Omental fat pad (tissue), 4 donors: Measurements from ENCODE around the gene RND2. TPM values are rescaled to one million over a fixed set of nuclear protein-coding genes. Genes with fewer than 3 reads are reported as not detected.

Experiments
- ATAC-seq: fragments of 150-250 bp; one replicate; pipeline ENCODE4 v1.9.1; 2016; ENCODE audit warnings: mild to moderate bottlenecking, moderate library complexity; ENCODE audit not compliant: low FRiP score
- DNase-seq: peaks from one replicate; pipeline ENCODE4 v3.0.0-alpha.2; 2019; ENCODE audit warnings: low spot score
- CTCF ChIP-seq, 3 donors: fragments of 450-650 bp; IDR thresholded peaks; one replicate each; pipeline ENCODE4 v1.5.1; 2016 to 2017; ENCODE audit warnings: antibody characterized with exemption in 3 of 3, mild to moderate bottlenecking in 3 of 3, moderate library complexity in 2 of 3
- total RNA-seq, 4 donors: library from RNA; depleted of rRNA; stranded (reverse); fragments of >200 nt; gene quantifications; one replicate each; pipeline ENCODE4 v1.1.0, GENCODE V29; 2016

The RND2 gene
- total RNA-seq, 4 donors from 2014 or later: 0.25 to 1.1 (median 0.64) TPM

DNA sequence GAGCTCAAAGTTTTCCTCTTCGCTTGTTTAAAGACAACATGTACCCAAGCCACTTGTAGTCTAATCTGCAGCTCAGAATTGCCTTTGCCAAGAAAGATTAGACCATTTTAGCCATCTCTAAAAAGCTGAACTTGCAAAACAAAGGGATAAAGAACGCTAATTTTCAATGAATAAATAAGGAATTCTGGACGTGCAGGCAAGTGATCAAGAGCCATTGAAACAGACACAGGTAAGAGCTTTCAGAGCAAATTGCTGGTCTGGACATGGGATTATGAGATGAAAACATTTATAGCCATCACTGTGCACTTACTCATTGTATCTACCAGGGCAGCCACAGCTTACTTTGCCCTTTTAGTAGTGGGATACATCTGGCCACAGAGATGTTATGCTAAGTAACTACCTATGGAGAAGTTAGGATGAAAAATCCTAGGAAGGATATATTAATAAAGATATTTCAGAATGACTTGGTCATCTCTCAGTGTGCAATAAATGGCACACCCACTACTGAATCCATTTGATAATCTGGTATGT lies 44.4 kb downstream of the RND2 start:
- no peak for ATAC-seq
- no peak for DNase-seq
- no peak for TF ChIP-seq CTCF (IDR thresholded peaks at IDR 0.05)

DNA sequence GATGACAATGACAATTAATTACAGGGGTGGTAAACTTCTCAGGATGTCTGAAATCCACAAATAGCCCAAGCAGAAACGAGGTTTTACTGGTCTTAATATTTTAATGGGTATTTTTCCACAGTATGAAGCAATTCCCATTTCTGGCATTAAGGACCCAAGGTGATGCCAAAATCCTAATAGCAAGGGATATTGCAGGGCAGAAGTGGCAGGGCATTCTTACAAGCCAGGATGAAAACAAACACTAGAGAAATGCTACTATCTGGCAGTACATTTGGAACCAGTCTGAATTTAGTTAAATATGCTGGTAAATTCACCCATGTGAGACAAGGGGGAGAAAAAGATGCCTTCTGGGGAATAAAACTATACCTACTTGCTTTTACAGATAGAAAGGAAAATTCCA lies 45.2 kb downstream of the RND2 start:
- ATAC-seq: no peak

GRCh38 chr17:43070872-43071271 lies 45.8 kb downstream of the RND2 start:
- no peak for DNase-seq
- ATAC-seq: no peak
- TF ChIP-seq CTCF (IDR thresholded peaks at IDR 0.05): no peak

More for the DNA sequence above, 45.2 kb downstream of the RND2 start:
- DNase-seq: no peak
- TF ChIP-seq CTCF (IDR thresholded peaks at IDR 0.05): no peak

GRCh38 chr17:43074869-43075268 lies 49.8 kb downstream of the RND2 start:
- TF ChIP-seq CTCF (IDR thresholded peaks at IDR 0.05): no peak
- DNase-seq (no peak), ATAC-seq (no peak)

- no peak for TF ChIP-seq CTCF (IDR thresholded peaks at IDR 0.05)
- no peak for ATAC-seq
- no peak for DNase-seq
These were observed 54.7 kb downstream of the RND2 start for GRCh38 chr17:43079641-43080302.

Other genes starting within 250 kb of the RND2 start
- 1 to 10 TPM in 2 of 4 donors, under 1 TPM in 2; 0.50 to 3.9 (median 1.4) TPM for gene WNK4, start 244.6 kb upstream of the RND2 start, total RNA-seq
- 10 to 100 TPM; 39.9 to 82.7 (median 71.2) TPM for gene COA3, start 226.5 kb upstream of the RND2 start, total RNA-seq
- gene CNTD1, start 226.4 kb upstream of the RND2 start, total RNA-seq: 1 to 10 TPM in 1 of 4 donors, under 1 TPM in 1, not detected in 2; 0.09 to 2.9 TPM
- gene BECN1, start 200.9 kb upstream of the RND2 start, total RNA-seq: 100 to 1,000 TPM in 1 of 4 donors, 10 to 100 TPM in 3; 75.0 to 118 (median 88.7) TPM
- gene PSME3, start 191.8 kb upstream of the RND2 start, total RNA-seq: 100 to 1,000 TPM in 1 of 4 donors, 10 to 100 TPM in 3; 72.1 to 122 (median 77.8) TPM
- gene AOC2, start 180.7 kb upstream of the RND2 start, total RNA-seq: 10 to 100 TPM in 1 of 4 donors, 1 to 10 TPM in 3; 3.2 to 12.5 (median 5.4) TPM
- 100 to 1,000 TPM; 106 to 221 (median 175) TPM for gene AOC3, start 174.0 kb upstream of the RND2 start, total RNA-seq
- gene G6PC1, start 124.4 kb upstream of the RND2 start, total RNA-seq: not detected
- 10 to 100 TPM; 17.8 to 36.0 (median 20.2) TPM for gene AARSD1, start 60.8 kb upstream of the RND2 start, total RNA-seq
- gene PTGES3L, start 45.2 kb upstream of the RND2 start, total RNA-seq: 1 to 10 TPM in 1 of 4 donors, not detected in 3; 1.2 TPM
- 10 to 100 TPM in 2 of 4 donors, 1 to 10 TPM in 2; 8.5 to 12.4 (median 10.6) TPM for gene RUNDC1, start 44.7 kb upstream of the RND2 start, total RNA-seq
- 1,000 to 10,000 TPM in 3 of 4 donors, 100 to 1,000 TPM in 1; 852 to 1,453 (median 1,237) TPM for gene RPL27, start 26.8 kb upstream of the RND2 start, total RNA-seq
- 100 to 1,000 TPM in 1 of 4 donors, 10 to 100 TPM in 3; 29.1 to 108 (median 34.4) TPM for gene IFI35, start 18.4 kb upstream of the RND2 start, total RNA-seq
- gene VAT1, start 2.8 kb upstream of the RND2 start, total RNA-seq: 100 to 1,000 TPM; 147 to 304 (median 233) TPM
- 1 to 10 TPM; 2.4 to 8.8 (median 3.0) TPM for gene BRCA1, start 100.1 kb downstream of the RND2 start, total RNA-seq
- 10 to 100 TPM; 41.8 to 97.3 (median 75.3) TPM for gene NBR1, start 146.0 kb downstream of the RND2 start, total RNA-seq
- gene TMEM106A, start 186.6 kb downstream of the RND2 start, total RNA-seq: 10 to 100 TPM in 3 of 4 donors, 1 to 10 TPM in 1; 8.9 to 15.1 (median 14.5) TPM
- not detected for gene CCDC200, start 203.4 kb downstream of the RND2 start, total RNA-seq
- gene RNU2-1, start 208.7 kb downstream of the RND2 start, total RNA-seq: not detected